Hepatocyte (in vitro differentiated cells): ENCODE data around the gene PCDHB14. TPM values are rescaled to one million over a fixed set of nuclear protein-coding genes. Genes with fewer than 3 reads are reported as not detected.

ENCODE experiments used
- DNase-seq: peaks from one replicate; pipeline ENCODE4 v3.0.0-alpha.2; 2016; ENCODE audit warnings: low spot score
- H2AFZ ChIP-seq: fragments of 200-600 bp; sonication (generic); 2 replicates; pipeline ENCODE4 v1.6.0; 2016; ENCODE audit warnings: antibody characterized with exemption, mild to moderate bottlenecking
- H3K27ac ChIP-seq: fragments of 200-600 bp; sonication (generic); 2 replicates; pipeline ENCODE4 v1.5.1; 2016; ENCODE audit warnings: mild to moderate bottlenecking
- H3K27me3 ChIP-seq: fragments of 200-600 bp; sonication (generic); 2 replicates; pipeline ENCODE4 v1.6.1; 2016
- H3K36me3 ChIP-seq: fragments of 200-600 bp; sonication (generic); replicated peaks from 2 replicates; pipeline ENCODE4 v1.5.1; 2016; ENCODE audit warnings: low read depth; ENCODE audit not compliant: insufficient read depth
- H3K4me1 ChIP-seq: fragments of 200-600 bp; sonication (generic); 2 replicates; pipeline ENCODE4 v1.5.1; 2016; ENCODE audit warnings: mild to moderate bottlenecking, moderate library complexity; ENCODE audit not compliant: insufficient read depth
- H3K4me2 ChIP-seq: fragments of 200-600 bp; sonication (generic); 2 replicates; pipeline ENCODE4 v1.6.0; 2016
- H3K4me3 ChIP-seq: fragments of 200-600 bp; sonication (generic); 2 replicates; pipeline ENCODE4 v1.5.1; 2016; ENCODE audit warnings: mild to moderate bottlenecking
- H3K79me2 ChIP-seq: fragments of 200-600 bp; sonication (generic); 2 replicates; pipeline ENCODE4 v1.6.0; 2017; ENCODE audit warnings: mild to moderate bottlenecking
- H3K9me2 ChIP-seq: fragments of 200-600 bp; sonication (generic); replicated peaks from 2 replicates; pipeline ENCODE4 v1.6.0; 2017; ENCODE audit warnings: mild to moderate bottlenecking; ENCODE audit not compliant: insufficient read depth
- H3K9me3 ChIP-seq: fragments of 200-600 bp; sonication (generic); 2 replicates; pipeline ENCODE4 v1.5.1; 2016; ENCODE audit warnings: low read depth, mild to moderate bottlenecking
- H4K20me1 ChIP-seq: fragments of 200-600 bp; sonication (generic); 2 replicates; pipeline ENCODE4 v1.6.0; 2016; ENCODE audit warnings: mild to moderate bottlenecking; ENCODE audit not compliant: insufficient read depth, poor library complexity, severe bottlenecking
- CTCF ChIP-seq: fragments of 200-600 bp; sonication (generic); IDR thresholded peaks from 2 replicates; pipeline ENCODE4 v1.5.1; 2016; ENCODE audit warnings: antibody characterized with exemption, mild to moderate bottlenecking; ENCODE audit not compliant: poor library complexity
- EZH2 ChIP-seq: fragments of 200-600 bp; sonication (generic); IDR thresholded peaks from 2 replicates; pipeline ENCODE4 v1.6.1; 2016; ENCODE audit warnings: antibody characterized with exemption, mild to moderate bottlenecking, borderline replicate concordance
- EZH2phosphoT487 ChIP-seq: fragments of 200-600 bp; sonication (generic); IDR thresholded peaks from one replicate; pipeline ENCODE4 v1.6.1; 2018; ENCODE audit warnings: antibody characterized with exemption, mild to moderate bottlenecking, low read depth, moderate library complexity; ENCODE audit not compliant: unreplicated experiment, severe bottlenecking
- WGBS: methylation state at CpG from one replicate; pipeline ENCODE4 v1.1.6; 2016; ENCODE audit warnings: low lambda C conversion rate; ENCODE audit errors: missing lambda C conversion rate; 5-methylcytosine and 5-hydroxymethylcytosine counted together
- polyA plus RNA-seq: library from polyadenylated mRNA; unstranded; fragments of >200 nt; fragmentation: Nextera tagmentation; extraction: Ambion mirVana; gene quantifications from 2 replicates; pipeline ENCODE4 v1.2.1, GENCODE V29; 2016
- total RNA-seq: library from RNA; depleted of rRNA; stranded (reverse); fragments of >200 nt; gene quantifications from 2 replicates; pipeline ENCODE4 v1.2.3, GENCODE V29; 2014

Gene PCDHB14
- total and polyA plus RNA-seq, 2 experiments from 2014 or later, result 3.0 to 4.3 TPM

GRCh38 chr5:141261238-141261546, 38.0 kb downstream of the PCDHB14 start:
- Histone ChIP-seq H3K27me3 (no peaks in the 10 kb centered on the region), H4K20me1 (no peaks in the 10 kb centered on the region), H2AFZ (no peak overlapping the region), H3K4me2 (no peak overlapping the region), H3K4me3 (no peak overlapping the region), H3K9me3 (peaks cover 72% of the 10 kb centered on the region), H3K9me2 (no peaks in the 10 kb centered on the region), H3K36me3 (no peaks in the 10 kb centered on the region), H3K4me1 (no peaks in the 10 kb centered on the region), H3K79me2 (no peaks in the 10 kb centered on the region), H3K27ac (no peak overlapping the region)
- WGBS, result 94% methylated on average over 1 of the region's 1 CpG
- no peak for TF ChIP-seq CTCF
- no peak for TF ChIP-seq EZH2phosphoT487
- no peak for TF ChIP-seq EZH2
- DNase-seq, result no peak

- Histone ChIP-seq H3K27ac (no peak overlapping the region), H3K27me3 (no peaks in the 10 kb centered on the region), H3K36me3 (no peaks in the 10 kb centered on the region), H3K4me3 (no peak overlapping the region), H3K9me3 (peaks cover 52% of the 10 kb centered on the region), H4K20me1 (no peaks in the 10 kb centered on the region), H3K4me2 (no peak overlapping the region), H3K9me2 (no peaks in the 10 kb centered on the region), H3K4me1 (no peaks in the 10 kb centered on the region), H3K79me2 (no peaks in the 10 kb centered on the region), H2AFZ (no peak overlapping the region)
- WGBS, result 96% methylated on average over 4 of the region's 4 CpGs
- TF ChIP-seq EZH2 (no peak), CTCF (no peak), EZH2phosphoT487 (no peak)
- no peak for DNase-seq
These were observed 46.1 kb downstream of the PCDHB14 start for GRCh38 chr5:141269195-141269594.

- Histone ChIP-seq H2AFZ (no peak overlapping the region), H3K4me2 (no peak overlapping the region), H4K20me1 (no peaks in the 10 kb centered on the region), H3K4me1 (no peaks in the 10 kb centered on the region), H3K36me3 (no peaks in the 10 kb centered on the region), H3K9me3 (peaks cover 35% of the 10 kb centered on the region), H3K27me3 (no peaks in the 10 kb centered on the region), H3K9me2 (no peaks in the 10 kb centered on the region), H3K4me3 (no peak overlapping the region), H3K27ac (no peak overlapping the region), H3K79me2 (no peaks in the 10 kb centered on the region)
- 86% methylated on average over 3 of the region's 3 CpGs for WGBS
- no peak for DNase-seq
- TF ChIP-seq EZH2phosphoT487, result no peak
- no peak for TF ChIP-seq EZH2
- no peak for TF ChIP-seq CTCF
These were observed 49.8 kb downstream of the PCDHB14 start for GRCh38 chr5:141272906-141273305.

Other genes starting within 250 kb of the PCDHB14 start
Only the 30 nearest of the 36 such genes appear.
- gene PCDHB1, start 172.0 kb upstream of the PCDHB14 start, total RNA-seq, result 0.16 and 0.17 TPM in 2 replicates
- not detected in 2 replicates for gene PCDHB1, start 172.0 kb upstream of the PCDHB14 start, polyA plus RNA-seq
- gene PCDHB2, start 128.7 kb upstream of the PCDHB14 start, total RNA-seq, result 23.0 and 27.7 TPM in 2 replicates
- gene PCDHB2, start 128.7 kb upstream of the PCDHB14 start, polyA plus RNA-seq, result 27.3 and 29.4 TPM in 2 replicates
- 3.8 and 4.1 TPM in 2 replicates for gene PCDHB3, start 122.9 kb upstream of the PCDHB14 start, total RNA-seq
- 0.76 and 1.5 TPM in 2 replicates for gene PCDHB3, start 122.9 kb upstream of the PCDHB14 start, polyA plus RNA-seq
- gene PCDHB4, start 101.5 kb upstream of the PCDHB14 start, total RNA-seq, result 1.9 and 2.5 TPM in 2 replicates
- 0.29 and 0.94 TPM in 2 replicates for gene PCDHB4, start 101.5 kb upstream of the PCDHB14 start, polyA plus RNA-seq
- 7.0 TPM in 2 replicates for gene PCDHB5, start 88.1 kb upstream of the PCDHB14 start, total RNA-seq
- gene PCDHB5, start 88.1 kb upstream of the PCDHB14 start, polyA plus RNA-seq, result 6.2 and 6.4 TPM in 2 replicates
- 0.56 and 1.1 TPM in 2 replicates for gene PCDHB6, start 73.3 kb upstream of the PCDHB14 start, total RNA-seq
- gene PCDHB6, start 73.3 kb upstream of the PCDHB14 start, polyA plus RNA-seq, result not detected in 2 replicates
- 0.48 and 0.53 TPM in 2 replicates for gene PCDHB7, start 50.7 kb upstream of the PCDHB14 start, total RNA-seq
- 0.51 and 0.56 TPM in 2 replicates for gene PCDHB7, start 50.7 kb upstream of the PCDHB14 start, polyA plus RNA-seq
- gene PCDHB8, start 45.6 kb upstream of the PCDHB14 start, total RNA-seq, result 0.24 and 0.63 TPM in 2 replicates
- gene PCDHB8, start 45.6 kb upstream of the PCDHB14 start, polyA plus RNA-seq, result 0.17 and 0.75 TPM in 2 replicates
- 2.2 and 3.4 TPM in 2 replicates for gene PCDHB16, start 41.0 kb upstream of the PCDHB14 start, total RNA-seq
- gene PCDHB16, start 41.0 kb upstream of the PCDHB14 start, polyA plus RNA-seq, result 3.3 and 4.0 TPM in 2 replicates
- gene PCDHB9, start 36.2 kb upstream of the PCDHB14 start, total RNA-seq, result 1.2 and 2.3 TPM in 2 replicates
- 0.33 and 1.0 TPM in 2 replicates for gene PCDHB9, start 36.2 kb upstream of the PCDHB14 start, polyA plus RNA-seq
- 2.4 and 3.1 TPM in 2 replicates for gene PCDHB10, start 31.0 kb upstream of the PCDHB14 start, total RNA-seq
- 2.7 and 2.8 TPM in 2 replicates for gene PCDHB10, start 31.0 kb upstream of the PCDHB14 start, polyA plus RNA-seq
- gene PCDHB11, start 23.7 kb upstream of the PCDHB14 start, total RNA-seq, result 0.92 and 2.1 TPM in 2 replicates
- gene PCDHB11, start 23.7 kb upstream of the PCDHB14 start, polyA plus RNA-seq, result 1.2 and 1.8 TPM in 2 replicates
- gene PCDHB12, start 14.6 kb upstream of the PCDHB14 start, total RNA-seq, result 1.1 and 1.4 TPM in 2 replicates
- 0.86 and 0.97 TPM in 2 replicates for gene PCDHB12, start 14.6 kb upstream of the PCDHB14 start, polyA plus RNA-seq
- 1.9 and 2.0 TPM in 2 replicates for gene PCDHB13, start 9.4 kb upstream of the PCDHB14 start, total RNA-seq
- gene PCDHB13, start 9.4 kb upstream of the PCDHB14 start, polyA plus RNA-seq, result 0.50 and 1.1 TPM in 2 replicates
- gene PCDHB15, start 22.1 kb downstream of the PCDHB14 start, total RNA-seq, result 1.8 and 3.3 TPM in 2 replicates
- gene PCDHB15, start 22.1 kb downstream of the PCDHB14 start, polyA plus RNA-seq, result 2.0 and 2.6 TPM in 2 replicates
- gene SLC25A2, start 80.7 kb downstream of the PCDHB14 start, total RNA-seq, result 0.50 and 1.7 TPM in 2 replicates
- gene SLC25A2, start 80.7 kb downstream of the PCDHB14 start, polyA plus RNA-seq, result not detected in 2 replicates
- gene TAF7, start 97.4 kb downstream of the PCDHB14 start, total RNA-seq, result 85.2 and 96.9 TPM in 2 replicates
- 103 and 107 TPM in 2 replicates for gene TAF7, start 97.4 kb downstream of the PCDHB14 start, polyA plus RNA-seq
- 0.24 and 0.33 TPM in 2 replicates for gene PCDHGA1, start 107.2 kb downstream of the PCDHB14 start, total RNA-seq
- not detected in 2 replicates for gene PCDHGA1, start 107.2 kb downstream of the PCDHB14 start, polyA plus RNA-seq
- gene PCDHGA2, start 115.4 kb downstream of the PCDHB14 start, total RNA-seq, result 0.08 TPM in 1 of 2 replicates, not detected in the other
- 0.10 TPM in 1 of 2 replicates, not detected in the other for gene PCDHGA2, start 115.4 kb downstream of the PCDHB14 start, polyA plus RNA-seq
- gene PCDHGA3, start 120.5 kb downstream of the PCDHB14 start, total RNA-seq, result not detected in 2 replicates
- 0.45 TPM in 1 of 2 replicates, not detected in the other for gene PCDHGA3, start 120.5 kb downstream of the PCDHB14 start, polyA plus RNA-seq
- 0.24 and 0.53 TPM in 2 replicates for gene PCDHGB1, start 126.8 kb downstream of the PCDHB14 start, total RNA-seq
- 0.57 TPM in 1 of 2 replicates, not detected in the other for gene PCDHGB1, start 126.8 kb downstream of the PCDHB14 start, polyA plus RNA-seq
- gene PCDHGA4, start 131.7 kb downstream of the PCDHB14 start, total RNA-seq, result 0.17 and 0.28 TPM in 2 replicates
- gene PCDHGA4, start 131.7 kb downstream of the PCDHB14 start, polyA plus RNA-seq, result 0.24 TPM in 1 of 2 replicates, not detected in the other
- gene PCDHGB2, start 136.7 kb downstream of the PCDHB14 start, total RNA-seq, result 0.20 and 0.33 TPM in 2 replicates
- gene PCDHGB2, start 136.7 kb downstream of the PCDHB14 start, polyA plus RNA-seq, result not detected in 2 replicates
- 0.03 and 0.20 TPM in 2 replicates for gene PCDHGA5, start 140.8 kb downstream of the PCDHB14 start, total RNA-seq
- gene PCDHGA5, start 140.8 kb downstream of the PCDHB14 start, polyA plus RNA-seq, result not detected in 2 replicates
- gene PCDHGB3, start 146.9 kb downstream of the PCDHB14 start, total RNA-seq, result not detected in 2 replicates
- gene PCDHGB3, start 146.9 kb downstream of the PCDHB14 start, polyA plus RNA-seq, result not detected in 2 replicates
- 0.12 TPM in 1 of 2 replicates, not detected in the other for gene PCDHGA6, start 150.5 kb downstream of the PCDHB14 start, total RNA-seq
- gene PCDHGA6, start 150.5 kb downstream of the PCDHB14 start, polyA plus RNA-seq, result 0.11 TPM in 1 of 2 replicates, not detected in the other
- 0.04 and 0.10 TPM in 2 replicates for gene PCDHGA7, start 159.4 kb downstream of the PCDHB14 start, total RNA-seq
- not detected in 2 replicates for gene PCDHGA7, start 159.4 kb downstream of the PCDHB14 start, polyA plus RNA-seq
- gene PCDHGB4, start 164.4 kb downstream of the PCDHB14 start, total RNA-seq, result 20.0 and 20.9 TPM in 2 replicates
- 14.2 and 17.9 TPM in 2 replicates for gene PCDHGB4, start 164.4 kb downstream of the PCDHB14 start, polyA plus RNA-seq
- 1.00 and 1.5 TPM in 2 replicates for gene PCDHGA8, start 169.3 kb downstream of the PCDHB14 start, total RNA-seq
- gene PCDHGA8, start 169.3 kb downstream of the PCDHB14 start, polyA plus RNA-seq, result 0.28 and 0.53 TPM in 2 replicates
- gene PCDHGB5, start 174.6 kb downstream of the PCDHB14 start, total RNA-seq, result 0.17 and 2.0 TPM in 2 replicates
- gene PCDHGB5, start 174.6 kb downstream of the PCDHB14 start, polyA plus RNA-seq, result 0.09 and 0.30 TPM in 2 replicates